Sigmoid colon (tissue), 7 donors: Measurements from ENCODE around the gene CORT. TPM values are rescaled to one million over a fixed set of nuclear protein-coding genes. Genes with fewer than 3 reads are reported as not detected.

Experiments used
- DNase-seq: peaks from one replicate; pipeline ENCODE4 v3.0.0-alpha.2; 2019
- H3K27ac ChIP-seq, 4 donors: fragments of 200-600 bp; sonication (generic); one replicate each; pipeline ENCODE4 v1.5.1; 2016 to 2019; ENCODE audit warnings: mild to moderate bottlenecking in 1 of 4
- H3K27me3 ChIP-seq, 3 donors: fragments of 200-600 bp; sonication (generic); one replicate each; pipeline ENCODE4 v1.5.1; 2019; ENCODE audit warnings: mild to moderate bottlenecking in 1 of 3
- H3K36me3 ChIP-seq, 4 donors: fragments of 200-600 bp; sonication (generic); one replicate each; pipeline ENCODE4 v1.5.1; 2016 to 2019
- H3K4me1 ChIP-seq, 4 donors: fragments of 200-600 bp; sonication (generic); one replicate each; pipeline ENCODE4 v1.5.1; 2017 to 2019
- H3K4me3 ChIP-seq, 4 donors: fragments of 200-600 bp; sonication (generic); one replicate each; pipeline ENCODE4 v1.5.1; 2017 to 2019; ENCODE audit warnings: mild to moderate bottlenecking in 2 of 4, moderate library complexity in 1 of 4
- H3K9me3 ChIP-seq, 4 donors: fragments of 200-600 bp in 3 of 4; sonication (generic) in 3 of 4; one replicate each; pipeline versions ENCODE4 v1.5.1 to v1.6.1; 2013 to 2019
- EP300 ChIP-seq, 4 donors: sonication (generic); formaldehyde crosslinking; IDR thresholded peaks; one replicate each; pipeline ENCODE4 v1.6.1; 2017; ENCODE audit warnings: antibody characterized with exemption in 4 of 4
- POLR2A ChIP-seq, 2 donors: fragments of 450-650 bp; IDR thresholded peaks; one replicate each; pipeline ENCODE4 v1.6.1; 2016; ENCODE audit warnings: antibody characterized with exemption in 2 of 2, mild to moderate bottlenecking in 2 of 2, moderate library complexity in 2 of 2
- POLR2AphosphoS5 ChIP-seq, 4 donors: sonication (generic); formaldehyde crosslinking; IDR thresholded peaks; one replicate each; pipeline ENCODE4 v1.6.1; 2017; ENCODE audit warnings: antibody characterized with exemption in 4 of 4
- WGBS, 2 donors: extraction: QIAGEN DNeasy Blood & Tissue Kit; methylation state at CpG; one replicate each; pipeline ENCODE4 v1.1.7; 2013; 5-methylcytosine and 5-hydroxymethylcytosine counted together
- intact Hi-C: fragments of 100-400 bp; cut with DNase I; formaldehyde crosslinking; loops from one replicate; pipeline ENCODE4 v1.15.1; 2023
- polyA plus RNA-seq, 3 donors: library from polyadenylated mRNA; stranded (reverse); fragments of 200-250 nt; gene quantifications; one replicate each; pipeline ENCODE4 v1.2.3, GENCODE V29; 2013
- total RNA-seq, 4 donors: library from RNA; depleted of rRNA; stranded (reverse); fragments of >200 nt; gene quantifications; one replicate each; pipeline ENCODE4 v1.1.0, GENCODE V29; 2016
- TF ChIP-seq, protein P1 (sequence below), 4 experiments: fragments of 450-650 bp in 3 of 4; fragments of 200-600 bp in 1 of 4; IDR thresholded peaks; one replicate each; pipeline ENCODE4 v1.5.1; 2016 to 2019; ENCODE audit warnings: antibody characterized with exemption in 4 of 4, mild to moderate bottlenecking in 3 of 4, moderate library complexity in 2 of 4
- donor health status: healthy with polysubstance abuse.
- donor health status: Bipolar disorder and iron deficiency.
- donor health status: healthy.

The CORT gene
- 1 to 10 TPM in 2 of 4 donors, under 1 TPM in 1, not detected in 1; 0.71 to 1.4 (median 1.1) TPM for total RNA-seq
- polyA plus RNA-seq, result 1 to 10 TPM in 1 of 3 donors, under 1 TPM in 2; 0.42 to 1.2 (median 0.69) TPM

- DNase-seq, result no peak
Measured at GRCh38 chr1:10449751-10450150, at the start of gene CORT. Gene CORT (plus strand): TSS chr1:10450031. CDS start chr1:10450224, 193 bp downstream.

GRCh38 chr1:10401281-10401680 lies 48.5 kb upstream of the CORT start:
- TF ChIP-seq, protein P1, sequence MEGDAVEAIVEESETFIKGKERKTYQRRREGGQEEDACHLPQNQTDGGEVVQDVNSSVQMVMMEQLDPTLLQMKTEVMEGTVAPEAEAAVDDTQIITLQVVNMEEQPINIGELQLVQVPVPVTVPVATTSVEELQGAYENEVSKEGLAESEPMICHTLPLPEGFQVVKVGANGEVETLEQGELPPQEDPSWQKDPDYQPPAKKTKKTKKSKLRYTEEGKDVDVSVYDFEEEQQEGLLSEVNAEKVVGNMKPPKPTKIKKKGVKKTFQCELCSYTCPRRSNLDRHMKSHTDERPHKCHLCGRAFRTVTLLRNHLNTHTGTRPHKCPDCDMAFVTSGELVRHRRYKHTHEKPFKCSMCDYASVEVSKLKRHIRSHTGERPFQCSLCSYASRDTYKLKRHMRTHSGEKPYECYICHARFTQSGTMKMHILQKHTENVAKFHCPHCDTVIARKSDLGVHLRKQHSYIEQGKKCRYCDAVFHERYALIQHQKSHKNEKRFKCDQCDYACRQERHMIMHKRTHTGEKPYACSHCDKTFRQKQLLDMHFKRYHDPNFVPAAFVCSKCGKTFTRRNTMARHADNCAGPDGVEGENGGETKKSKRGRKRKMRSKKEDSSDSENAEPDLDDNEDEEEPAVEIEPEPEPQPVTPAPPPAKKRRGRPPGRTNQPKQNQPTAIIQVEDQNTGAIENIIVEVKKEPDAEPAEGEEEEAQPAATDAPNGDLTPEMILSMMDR (IDR thresholded peaks at IDR 0.05), result no peak
- TF ChIP-seq POLR2A (IDR thresholded peaks at IDR 0.05) (no peak), EP300 (IDR thresholded peaks at IDR 0.05) (no peak), POLR2AphosphoS5 (IDR thresholded peaks at IDR 0.05) (no peak)
- no peaks in the 10 kb centered on the region for H3K9me3 ChIP-seq
- WGBS, 2 donors, result 89 to 92% methylated on average over 1 of the region's 1 CpG
- H3K36me3 ChIP-seq, result peaks cover 20 to 41% (median 28%) of the 10 kb centered on the region in 4 donors
- no peak for DNase-seq
- intact Hi-C loops, result no loop called here
- H3K27ac ChIP-seq, result peak overlapping the region in 1 of 4 donors; percentile 93
- no peak overlapping the region for H3K4me3 ChIP-seq
- H3K27me3 ChIP-seq, result no peaks in the 10 kb centered on the region
- H3K4me1 ChIP-seq, result peaks cover 0 to 26% (median 16%) of the 10 kb centered on the region in 4 donors

More at GRCh38 chr1:10449751-10450150, at the start of gene CORT:
- H3K27me3 ChIP-seq, result peaks cover 0 to 32% (median 14%) of the 10 kb centered on the region in 3 donors
- no peaks in the 10 kb centered on the region for H3K36me3 ChIP-seq
- no peaks in the 10 kb centered on the region for H3K9me3 ChIP-seq
- WGBS, 2 donors, result 89 to 93% methylated on average over 10 of the region's 10 CpGs
- peaks cover 0 to 12% (median 3%) of the 10 kb centered on the region in 4 donors for H3K4me1 ChIP-seq
- TF ChIP-seq EP300 (IDR thresholded peaks at IDR 0.05), result no peak
- TF ChIP-seq, protein P1 (IDR thresholded peaks at IDR 0.05), result no peak
- TF ChIP-seq POLR2A (IDR thresholded peaks at IDR 0.05), result no peak
- TF ChIP-seq POLR2AphosphoS5 (IDR thresholded peaks at IDR 0.05), result no peak
- intact Hi-C loops, result no loop called here
- no peak within 1 kb of the TSS for H3K27ac ChIP-seq
- H3K4me3 ChIP-seq, result no peak within 1 kb of the TSS

DNA sequence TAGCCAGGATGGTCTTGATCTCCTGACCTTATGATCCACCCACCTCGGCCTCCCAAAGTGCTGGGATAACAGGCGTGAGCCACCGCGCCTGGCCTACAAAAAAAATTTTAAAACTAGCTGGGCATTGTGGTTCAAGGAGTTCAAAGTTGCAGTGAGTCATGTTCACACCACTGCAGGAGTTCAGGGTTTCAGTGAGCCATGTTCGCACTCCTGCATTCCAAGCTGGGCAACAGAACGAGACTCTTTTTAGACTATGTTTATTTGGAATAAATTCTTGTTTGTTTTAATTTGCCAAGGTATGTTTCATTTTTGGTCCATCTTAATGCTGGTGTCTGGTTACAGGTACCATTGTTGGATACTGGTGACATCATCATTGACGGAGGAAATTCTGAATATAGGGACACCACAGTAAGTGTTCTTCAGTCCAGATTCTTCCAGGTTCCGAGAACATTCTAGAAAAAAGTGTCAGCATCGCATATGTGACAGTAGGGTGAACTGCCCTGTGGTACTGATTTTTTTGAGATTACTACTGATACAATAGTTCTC lies 47.0 kb upstream of the CORT start:
- H3K9me3 ChIP-seq, result no peaks in the 10 kb centered on the region
- no peaks in the 10 kb centered on the region for H3K27me3 ChIP-seq
- DNase-seq, result no peak
- TF ChIP-seq POLR2AphosphoS5 (IDR thresholded peaks at IDR 0.05) (no peak), EP300 (IDR thresholded peaks at IDR 0.05) (no peak), POLR2A (IDR thresholded peaks at IDR 0.05) (no peak)
- TF ChIP-seq, protein P1 (IDR thresholded peaks at IDR 0.05), result no peak
- WGBS, 2 donors, result 96 to 97% methylated on average over 9 of the region's 9 CpGs
- H3K4me1 ChIP-seq, result peaks cover 0 to 24% (median 15%) of the 10 kb centered on the region in 4 donors
- H3K36me3 ChIP-seq, result peaks cover 31 to 56% (median 39%) of the 10 kb centered on the region in 4 donors
- intact Hi-C loops, result no loop called here
- no peak overlapping the region for H3K4me3 ChIP-seq
- no peak overlapping the region for H3K27ac ChIP-seq

GRCh38 chr1:10407201-10407600 lies 42.6 kb upstream of the CORT start:
- no peak for DNase-seq
- intact Hi-C loops, result no loop called here
- TF ChIP-seq EP300 (IDR thresholded peaks at IDR 0.05), result no peak
- no peak for TF ChIP-seq POLR2AphosphoS5 (IDR thresholded peaks at IDR 0.05)
- TF ChIP-seq POLR2A (IDR thresholded peaks at IDR 0.05), result no peak
- TF ChIP-seq, protein P1 (IDR thresholded peaks at IDR 0.05), result no peak

More at GRCh38 chr1:10407201-10407600, 42.6 kb upstream of the CORT start:
- H3K4me1 ChIP-seq, result no peaks in the 10 kb centered on the region
- H3K9me3 ChIP-seq, result no peaks in the 10 kb centered on the region
- H3K27ac ChIP-seq, result no peak overlapping the region
- no peaks in the 10 kb centered on the region for H3K27me3 ChIP-seq
- 95 to 99% methylated on average over 2 of the region's 2 CpGs for WGBS, 2 donors
- H3K36me3 ChIP-seq, result peaks cover 50 to 97% (median 75%) of the 10 kb centered on the region in 4 donors
- no peak overlapping the region for H3K4me3 ChIP-seq
